SK-N-MC (cell line): Measurements from ENCODE around the gene SPPL2B.

Experiments used
- EZH2 ChIP-seq: fragments of 200-600 bp; sonication (generic); IDR thresholded peaks from one replicate; pipeline ENCODE4 v1.6.1; 2017; ENCODE audit warnings: antibody characterized with exemption
- POLR2AphosphoS5 ChIP-seq: IDR thresholded peaks from 2 replicates; pipeline ENCODE4 v1.6.1; 2012; ENCODE audit warnings: mild to moderate bottlenecking, low read depth, low read length, borderline replicate concordance

GRCh38 chr19:2353159-2353886 is 24.8 kb downstream of the SPPL2B start:
- TF ChIP-seq POLR2AphosphoS5 (no peak), EZH2 (no peak)
